HepG2 (cell line): ENCODE results near the gene FIBP. TPM values are rescaled to one million over a fixed set of nuclear protein-coding genes. Genes with fewer than 3 reads are reported as not detected.

Experiments
- ATAC-seq: fragments of 200-7000 bp; cut with Tn5 transposase; 3 replicates; pipeline ENCODE4 v1.9.1; 2020; ENCODE audit warnings: mild to moderate bottlenecking, moderate library complexity
- BruUV-seq: library from RNA; stranded (reverse); fragments of 400-500 nt; replicated peaks from 2 replicates; lab custom pipeline; 2021; lab: Mats Ljungman, UMichigan
- CTCF ChIA-PET: fragments of 300-600 bp; formaldehyde crosslinking; extraction: SDS; loops from one replicate; lab custom pipeline; 2021; ENCODE audit warnings: low total read pairs, inconsistent platforms, low intra/inter-chr PET ratio; lab: Yijun Ruan, JAX
- POLR2A ChIA-PET: fragments of 350-600 bp; sonication (Branson Sonifier 250); formaldehyde crosslinking; loops from one replicate; lab custom pipeline; 2020; ENCODE audit warnings: antibody characterized with exemption, inconsistent platforms; lab: Yijun Ruan, JAX
- DNase-seq: peaks from one replicate; pipeline ENCODE4 v3.0.0-alpha.2; 2015; ENCODE audit warnings: low spot score
- FAIRE-seq: peaks from 3 replicates; lab custom pipeline; 2011; peaks lifted over from hg19 to GRCh38; lab: Jason Lieb, UNC
- H2AFZ ChIP-seq: one replicate; pipeline ENCODE4 v1.6.1; 2011; ENCODE audit warnings: low read length, inconsistent platforms
- H3K27ac ChIP-seq: fragments of 300-600 bp; 3 replicates; pipeline ENCODE4 v1.8.0; 2011; ENCODE audit warnings: mixed run types, mild to moderate bottlenecking, mixed read lengths, low read length, inconsistent platforms; ENCODE audit not compliant: insufficient read depth; ENCODE audit errors: extremely low read length
- H3K27me3 ChIP-seq, 2 experiments: fragments of 200-600 bp in 1 of 2; 2 replicates in 1 of 2; 3 replicates in 1 of 2; pipeline versions ENCODE4 v1.6.0 to v1.8.0; 2011; ENCODE audit warnings: low read length in 2 of 2, mild to moderate bottlenecking in 2 of 2, moderate library complexity in 2 of 2, inconsistent platforms in 1 of 2; ENCODE audit not compliant: insufficient read depth in 2 of 2, control insufficient read depth in 1 of 2
- H3K36me3 ChIP-seq, 2 experiments: fragments of 200-600 bp in 1 of 2; replicated peaks in 1 of 2; 2 replicates in 1 of 2; 3 replicates in 1 of 2; pipeline versions ENCODE4 v1.5.1 to v1.8.0; 2011; ENCODE audit warnings: low read length in 2 of 2, inconsistent platforms in 1 of 2; ENCODE audit not compliant: insufficient read depth in 2 of 2, control insufficient read depth in 1 of 2
- H3K4me1 ChIP-seq: 2 replicates; pipeline ENCODE4 v1.5.1; 2012; ENCODE audit warnings: low read length, inconsistent platforms; ENCODE audit not compliant: insufficient read depth
- H3K4me2 ChIP-seq: 2 replicates; pipeline ENCODE4 v1.6.0; 2011; ENCODE audit warnings: low read depth, low read length, inconsistent platforms
- H3K4me3 ChIP-seq, 3 experiments: fragments of 200-600 bp in 1 of 3; sonication (generic), shearing (Covaris generic) in 1 of 3; replicated peaks in 1 of 3; 2 replicates each; pipeline ENCODE4 v1.5.1; 2011 to 2016; ENCODE audit warnings: low read length in 3 of 3, inconsistent platforms in 2 of 3, low read depth in 2 of 3, mild to moderate bottlenecking in 2 of 3, control low read depth in 1 of 3, mixed read lengths in 1 of 3; ENCODE audit not compliant: insufficient read depth in 1 of 3
- H3K79me2 ChIP-seq: one replicate; pipeline ENCODE4 v1.6.1; 2011; ENCODE audit warnings: low read length, inconsistent platforms; ENCODE audit not compliant: insufficient read depth
- H3K9ac ChIP-seq: 2 replicates; pipeline ENCODE4 v1.6.0; 2011; ENCODE audit warnings: mild to moderate bottlenecking, low read depth, low read length, inconsistent platforms; ENCODE audit not compliant: insufficient read depth
- H3K9me3 ChIP-seq: 2 replicates; pipeline ENCODE4 v1.5.1; 2012; ENCODE audit warnings: mild to moderate bottlenecking, low read length
- H4K20me1 ChIP-seq: 2 replicates; pipeline ENCODE4 v1.6.0; 2011; ENCODE audit warnings: inconsistent platforms, mild to moderate bottlenecking, low read length, moderate library complexity; ENCODE audit not compliant: insufficient read depth
- E2F5 ChIP-seq: sonication (generic); formaldehyde crosslinking; conservative IDR thresholded peaks from 2 replicates; pipeline ENCODE4 v1.4.0; 2020; ENCODE audit warnings: missing genetic modification reagents
- EED ChIP-seq: sonication (generic); formaldehyde crosslinking; IDR thresholded peaks from 2 replicates; pipeline ENCODE4 v1.5.0; 2020; ENCODE audit warnings: mild to moderate bottlenecking, missing genetic modification reagents
- FOXM1 ChIP-seq: sonication (generic); formaldehyde crosslinking; IDR thresholded peaks from 2 replicates; pipeline ENCODE4 v1.5.0; 2020; ENCODE audit warnings: missing genetic modification reagents
- HNF4A ChIP-seq: sonication (generic); formaldehyde crosslinking; IDR thresholded peaks from 2 replicates; pipeline ENCODE4 v1.4.0; 2020; ENCODE audit warnings: missing genetic modification reagents
- ZZZ3 ChIP-seq: sonication (generic); formaldehyde crosslinking; IDR thresholded peaks from 2 replicates; pipeline ENCODE4 v1.4.0; 2020; ENCODE audit warnings: missing genetic modification reagents, mild to moderate bottlenecking, borderline replicate concordance
- WGBS: methylation state at CpG from one replicate; pipeline ENCODE4 v1.1.6; 2017; ENCODE audit warnings: low lambda C conversion rate; 5-methylcytosine and 5-hydroxymethylcytosine counted together
- in situ Hi-C: cut with HindIII; loops from 2 replicates; pipeline ENCODE4 v1.10.0; 2017; ENCODE audit warnings: low pct_unique_long_range_greater_than_20kb; ENCODE audit not compliant: extremely low pct_ligation_motif_present
- intact Hi-C: fragments of 100-400 bp; cut with micrococcal nuclease; formaldehyde crosslinking; loops from one replicate; pipeline ENCODE4 v1.10.0; 2022; ENCODE audit not compliant: unreplicated experiment
- polyA plus RNA-seq, 8 experiments: library from polyadenylated mRNA; depleted of rRNA in 3 of 8; stranded (reverse) in 7 of 8; unstranded in 1 of 8; fragments of >200 nt; fragmentation: Illumina TruSeq in 4 of 8; extraction: Trizol in 4 of 8; gene quantifications; 2 replicates each; pipeline versions ENCODE4 v1.2.1 to v1.2.3, GENCODE V29; 2011 to 2016; ENCODE audit warnings: low read depth in 4 of 8, missing spikeins in 1 of 8, mixed read lengths in 1 of 8; ENCODE audit not compliant: insufficient read depth in 1 of 8
- total RNA-seq, 5 experiments: library from RNA; depleted of rRNA; stranded (reverse); fragments of >200 nt; fragmentation: Illumina TruSeq; extraction: Trizol; gene quantifications; 2 replicates each; pipeline ENCODE4 v1.2.3, GENCODE V29; 2016; ENCODE audit warnings: low read depth in 1 of 5
- TF ChIP-seq, protein P1 (sequence below): sonication (generic); formaldehyde crosslinking; IDR thresholded peaks from 2 replicates; pipeline ENCODE4 v1.4.0; 2020; ENCODE audit warnings: missing genetic modification reagents, borderline replicate concordance
- TF ChIP-seq, protein P2 (sequence below): IDR thresholded peaks from 2 replicates; pipeline ENCODE4 v1.6.1; 2012; ENCODE audit warnings: low read length, improper control_type of control experiment

FIBP gene
- total and polyA plus RNA-seq, 2 of the 13 experiments (the other 11 are each of a cell fraction or from before 2014, with no cell fraction given): 42.9 to 62.1 TPM

- H3K9ac ChIP-seq: no peak overlapping the region
- ChIA-PET CTCF (interaction anchor here (1.1 kb wide), 1 partner anchor 85 kb away, joined by 3 read pairs; no protein-coding TSS in a partner anchor), POLR2A (interaction anchor here (1.3 to 6.2 kb wide), 2 partner anchors 11 to 13 kb away, joined by 12 to 95 read pairs; partner anchors contain the start of genes CCDC85B and FIBP)
- ATAC-seq: no peak
- H3K9me3 ChIP-seq: no peaks in the 10 kb centered on the region
- no peak overlapping the region for H3K4me3 ChIP-seq
- H3K27ac ChIP-seq: no peak overlapping the region
- H3K4me1 ChIP-seq: peaks cover 42% of the 10 kb centered on the region
- no peak for DNase-seq
- 50% methylated on average over 8 of the region's 8 CpGs for WGBS
- intact Hi-C loops (no loop called here), in situ Hi-C loops (no loop called here)
- no TSS peak for BruUV-seq
- peaks cover 0 to 1% of the 10 kb centered on the region in 2 experiments; a peak in 1 of 5 replicates for H3K27me3 ChIP-seq
- H2AFZ ChIP-seq: no peak overlapping the region
- FAIRE-seq: no peak
- H4K20me1 ChIP-seq: no peaks in the 10 kb centered on the region
- H3K4me2 ChIP-seq: peak overlapping the region; percentile 65; the same call in 1 of the 2 replicates
- no peaks in the 10 kb centered on the region for H3K36me3 ChIP-seq
- peaks cover 3% of the 10 kb centered on the region for H3K79me2 ChIP-seq
- TF ChIP-seq EED (CRISPR knock-in tag) (no peak), HNF4A (no peak), ZZZ3 (no peak), FOXM1 (CRISPR knock-in tag) (no peak), E2F5 (CRISPR knock-in tag) (no peak)
- TF ChIP-seq, protein P1, sequence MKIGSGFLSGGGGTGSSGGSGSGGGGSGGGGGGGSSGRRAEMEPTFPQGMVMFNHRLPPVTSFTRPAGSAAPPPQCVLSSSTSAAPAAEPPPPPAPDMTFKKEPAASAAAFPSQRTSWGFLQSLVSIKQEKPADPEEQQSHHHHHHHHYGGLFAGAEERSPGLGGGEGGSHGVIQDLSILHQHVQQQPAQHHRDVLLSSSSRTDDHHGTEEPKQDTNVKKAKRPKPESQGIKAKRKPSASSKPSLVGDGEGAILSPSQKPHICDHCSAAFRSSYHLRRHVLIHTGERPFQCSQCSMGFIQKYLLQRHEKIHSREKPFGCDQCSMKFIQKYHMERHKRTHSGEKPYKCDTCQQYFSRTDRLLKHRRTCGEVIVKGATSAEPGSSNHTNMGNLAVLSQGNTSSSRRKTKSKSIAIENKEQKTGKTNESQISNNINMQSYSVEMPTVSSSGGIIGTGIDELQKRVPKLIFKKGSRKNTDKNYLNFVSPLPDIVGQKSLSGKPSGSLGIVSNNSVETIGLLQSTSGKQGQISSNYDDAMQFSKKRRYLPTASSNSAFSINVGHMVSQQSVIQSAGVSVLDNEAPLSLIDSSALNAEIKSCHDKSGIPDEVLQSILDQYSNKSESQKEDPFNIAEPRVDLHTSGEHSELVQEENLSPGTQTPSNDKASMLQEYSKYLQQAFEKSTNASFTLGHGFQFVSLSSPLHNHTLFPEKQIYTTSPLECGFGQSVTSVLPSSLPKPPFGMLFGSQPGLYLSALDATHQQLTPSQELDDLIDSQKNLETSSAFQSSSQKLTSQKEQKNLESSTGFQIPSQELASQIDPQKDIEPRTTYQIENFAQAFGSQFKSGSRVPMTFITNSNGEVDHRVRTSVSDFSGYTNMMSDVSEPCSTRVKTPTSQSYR (CRISPR knock-in tag): no peak
- TF ChIP-seq, protein P2, sequence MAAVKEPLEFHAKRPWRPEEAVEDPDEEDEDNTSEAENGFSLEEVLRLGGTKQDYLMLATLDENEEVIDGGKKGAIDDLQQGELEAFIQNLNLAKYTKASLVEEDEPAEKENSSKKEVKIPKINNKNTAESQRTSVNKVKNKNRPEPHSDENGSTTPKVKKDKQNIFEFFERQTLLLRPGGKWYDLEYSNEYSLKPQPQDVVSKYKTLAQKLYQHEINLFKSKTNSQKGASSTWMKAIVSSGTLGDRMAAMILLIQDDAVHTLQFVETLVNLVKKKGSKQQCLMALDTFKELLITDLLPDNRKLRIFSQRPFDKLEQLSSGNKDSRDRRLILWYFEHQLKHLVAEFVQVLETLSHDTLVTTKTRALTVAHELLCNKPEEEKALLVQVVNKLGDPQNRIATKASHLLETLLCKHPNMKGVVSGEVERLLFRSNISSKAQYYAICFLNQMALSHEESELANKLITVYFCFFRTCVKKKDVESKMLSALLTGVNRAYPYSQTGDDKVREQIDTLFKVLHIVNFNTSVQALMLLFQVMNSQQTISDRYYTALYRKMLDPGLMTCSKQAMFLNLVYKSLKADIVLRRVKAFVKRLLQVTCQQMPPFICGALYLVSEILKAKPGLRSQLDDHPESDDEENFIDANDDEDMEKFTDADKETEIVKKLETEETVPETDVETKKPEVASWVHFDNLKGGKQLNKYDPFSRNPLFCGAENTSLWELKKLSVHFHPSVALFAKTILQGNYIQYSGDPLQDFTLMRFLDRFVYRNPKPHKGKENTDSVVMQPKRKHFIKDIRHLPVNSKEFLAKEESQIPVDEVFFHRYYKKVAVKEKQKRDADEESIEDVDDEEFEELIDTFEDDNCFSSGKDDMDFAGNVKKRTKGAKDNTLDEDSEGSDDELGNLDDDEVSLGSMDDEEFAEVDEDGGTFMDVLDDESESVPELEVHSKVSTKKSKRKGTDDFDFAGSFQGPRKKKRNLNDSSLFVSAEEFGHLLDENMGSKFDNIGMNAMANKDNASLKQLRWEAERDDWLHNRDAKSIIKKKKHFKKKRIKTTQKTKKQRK: no peak
Measured at GRCh38 chr11:65903715-65904114, 15.4 kb upstream of the FIBP start.
